Measurements from ENCODE around the gene DDX25. TPM values are rescaled to one million over a fixed set of nuclear protein-coding genes. Genes with fewer than 3 reads are reported as not detected.

The DDX25 gene
- total and polyA plus RNA-seq, 2 of the 4 experiments (the other 2 are of a cell fraction): under 0.01 TPM; not detected in 1

GRCh38 chr11:125938418-125938817, 34.1 kb downstream of the DDX25 start:
- Histone ChIP-seq H3K56ac (ENCODE audit: extremely low read depth, insufficient read depth, low read length) (no peak overlapping the region), H3K4me2 (ENCODE audit: low read depth, low read length) (no peak overlapping the region), H2AK5ac (ENCODE audit: low read depth, low read length) (no peak overlapping the region), H3K4me1 (ENCODE audit: control insufficient read depth, insufficient read depth, low read length) (no peaks in the 10 kb centered on the region; the same call in 1 of the 2 replicates), H3K9me1 (ENCODE audit: insufficient read depth, low read length) (no peaks in the 10 kb centered on the region), H3K4ac (ENCODE audit: low read depth, low read length) (no peak overlapping the region), H3K9me3 (ENCODE audit: control insufficient read depth, insufficient read depth, low read length) (no peaks in the 10 kb centered on the region), H2BK15ac (ENCODE audit: low read depth, low read length) (no peak overlapping the region), H2BK120ac (ENCODE audit: low read depth, low read length) (no peak overlapping the region), H3K4me3 (ENCODE audit: insufficient read depth, low read depth, low read length) (no peak overlapping the region), H3K23ac (ENCODE audit: low read depth, low read length) (no peak overlapping the region), H3K36me3 (ENCODE audit: control insufficient read depth, insufficient read depth, low read length) (no peaks in the 10 kb centered on the region), H4K8ac (ENCODE audit: low read depth in 2 of 2, low read length in 2 of 2) (no peak overlapping the region), H3K27me3 (ENCODE audit: control insufficient read depth, insufficient read depth, low read length) (peaks cover 23% of the 10 kb centered on the region), H4K5ac (ENCODE audit: low read depth, low read length) (no peak overlapping the region), H3K27ac (ENCODE audit: insufficient read depth, low read length) (no peak overlapping the region), H2AK9ac (replicated peaks; ENCODE audit: low read depth, low read length, poor library complexity) (no peak overlapping the region), H2AFZ (replicated peaks; ENCODE audit: low read length, poor library complexity) (no peak overlapping the region), H3K14ac (replicated peaks; ENCODE audit: low read depth, low read length) (no peak overlapping the region), H2BK20ac (ENCODE audit: low read depth, low read length) (no peak overlapping the region), H4K20me1 (ENCODE audit: insufficient read depth, low read length) (no peaks in the 10 kb centered on the region), H4K91ac (ENCODE audit: insufficient read depth, low read depth, low read length) (no peak overlapping the region), H3K79me1 (ENCODE audit: low read depth in 1 of 2, low read length in 2 of 2) (no peaks in the 10 kb centered on the region), H3K18ac (ENCODE audit: low read depth, low read length) (no peak overlapping the region), H3K9ac (ENCODE audit: low read depth, low read length) (no peak overlapping the region), H2BK5ac (ENCODE audit: low read depth, low read length, poor library complexity, severe bottlenecking) (no peak overlapping the region)
- in situ Hi-C loops (cut with MboI; ENCODE audit: low sequenced_read_pairs): no loop called here
- no peak for DNase-seq
- ChIA-PET POLR2A (ENCODE audit: unreplicated experiment) (no interaction called here), CTCF (no interaction called here)
- TF ChIP-seq CEBPB (IDR thresholded peaks at IDR 0.05; ENCODE audit: low read depth, low read length): no peak
- TF ChIP-seq FOS (IDR thresholded peaks at IDR 0.05; ENCODE audit: low read depth, low read length): no peak
- no peak for TF ChIP-seq CHD1 (IDR thresholded peaks at IDR 0.05; ENCODE audit: low read depth, low read length)
- TF ChIP-seq MXI1 (IDR thresholded peaks at IDR 0.05; ENCODE audit: borderline replicate concordance, low read depth, low read length): no peak
- TF ChIP-seq BHLHE40 (IDR thresholded peaks at IDR 0.05; ENCODE audit: low read depth, low read length): no peak
- WGBS, 2 experiments (ENCODE audit: extremely low coverage in 2 of 2, insufficient read length in 1 of 2): 73% methylated on average over 3 of the region's 5 CpGs; no CpG with 5 or more reads in 1 of the 2 experiments
- dilution Hi-C loops (cut with HindIII; ENCODE audit: low sequenced_read_pairs, unreplicated experiment): no loop called here
- no TSS peak for BruUV-seq (replicated peaks)
- no peak for ATAC-seq (ENCODE audit: low read depth)
- intact Hi-C loops (cut with micrococcal nuclease): no loop called here

Measured in IMR-90 (cell line).